IgD-negative memory B cell (primary cell): Measurements from ENCODE around the gene ARF3. TPM values are rescaled to one million over a fixed set of nuclear protein-coding genes. Genes with fewer than 3 reads are reported as not detected.

Experiments used
- H3K27ac Mint-ChIP-seq, 3 donors: one replicate each; pipeline ENCODE4 v1.8.0; 2020 to 2022; ENCODE audit warnings: mild to moderate bottlenecking in 3 of 3, mixed read lengths in 3 of 3, moderate library complexity in 1 of 3
- H3K27me3 Mint-ChIP-seq: one replicate; pipeline ENCODE4 v1.8.0; 2021; ENCODE audit warnings: mixed read lengths
- H3K36me3 Mint-ChIP-seq: one replicate; pipeline ENCODE4 v1.8.0; 2020; ENCODE audit warnings: mild to moderate bottlenecking, mixed read lengths
- H3K4me1 Mint-ChIP-seq, 3 donors: one replicate each; pipeline ENCODE4 v1.8.0; 2020 to 2022; ENCODE audit warnings: mixed read lengths in 3 of 3, mild to moderate bottlenecking in 1 of 3
- H3K4me3 Mint-ChIP-seq, 4 donors: one replicate each; pipeline ENCODE4 v1.8.0; 2020 to 2022; ENCODE audit warnings: mild to moderate bottlenecking in 4 of 4, mixed read lengths in 4 of 4, moderate library complexity in 3 of 4
- H3K9me3 Mint-ChIP-seq, 3 donors: one replicate each; pipeline ENCODE4 v1.8.0; 2020 to 2021; ENCODE audit warnings: mixed read lengths in 3 of 3, mild to moderate bottlenecking in 1 of 3
- polyA plus RNA-seq: library from polyadenylated mRNA; unstranded; fragments of 300-500 nt; fragmentation: Illumina TruSeq; gene quantifications from one replicate; pipeline ENCODE4 v1.2.3, GENCODE V29; 2021

ARF3 gene
- polyA plus RNA-seq, 1 donor from 2014 or later = 20.2 TPM

GRCh38 chr12:48960834-48961233, 3.5 kb upstream of the ARF3 start:
- Mint-ChIP-seq H3K27ac (peak overlapping the region in 1 of 3 donors; percentile 63), H3K36me3 (peaks cover 2% of the 10 kb centered on the region), H3K4me1 (peaks cover 14 to 20% (median 18%) of the 10 kb centered on the region in 3 donors), H3K9me3 (no peaks in the 10 kb centered on the region), H3K27me3 (peaks cover 4% of the 10 kb centered on the region), H3K4me3 (peak overlapping the region in 1 of 4 donors; percentile 60)

- H3K36me3 Mint-ChIP-seq = peaks cover 2% of the 10 kb centered on the region
- peaks cover 30 to 33% (median 30%) of the 10 kb centered on the region in 3 donors for H3K4me1 Mint-ChIP-seq
- H3K4me3 Mint-ChIP-seq = peak overlapping the region; percentile 98 to 100 (median 98)
- H3K27ac Mint-ChIP-seq = peak overlapping the region; percentile 81 to 93 (median 93)
- no peaks in the 10 kb centered on the region for H3K9me3 Mint-ChIP-seq
- peaks cover 4% of the 10 kb centered on the region for H3K27me3 Mint-ChIP-seq
Observed at GRCh38 chr12:48958049-48958388, 732 bp upstream of the ARF3 start.

GRCh38 chr12:48956279-48957140, 777 bp downstream of the ARF3 start:
- Mint-ChIP-seq H3K36me3 (peaks cover 2% of the 10 kb centered on the region), H3K4me1 (peaks cover 30 to 38% (median 30%) of the 10 kb centered on the region in 3 donors), H3K27me3 (peaks cover 2% of the 10 kb centered on the region), H3K9me3 (no peaks in the 10 kb centered on the region), H3K4me3 (peak overlapping the region; percentile 98 to 100 (median 98)), H3K27ac (peak overlapping the region; percentile 18 to 93 (median 81))

GRCh38 chr12:48954841-48955501, 2.3 kb downstream of the ARF3 start:
- H3K9me3 Mint-ChIP-seq = no peaks in the 10 kb centered on the region
- peaks cover 30 to 40% (median 32%) of the 10 kb centered on the region in 3 donors for H3K4me1 Mint-ChIP-seq
- peak overlapping the region in 1 of 3 donors; percentile 23 for H3K27ac Mint-ChIP-seq
- H3K4me3 Mint-ChIP-seq = peak overlapping the region; percentile 42 to 98 (median 64)
- H3K36me3 Mint-ChIP-seq = peaks cover 2% of the 10 kb centered on the region
- H3K27me3 Mint-ChIP-seq = no peaks in the 10 kb centered on the region

GRCh38 chr12:48954061-48954460, 3.2 kb downstream of the ARF3 start:
- H3K36me3 Mint-ChIP-seq = peaks cover 2% of the 10 kb centered on the region

GRCh38 chr12:48952691-48953090, 4.6 kb downstream of the ARF3 start:
- no peaks in the 10 kb centered on the region for H3K27me3 Mint-ChIP-seq
- no peak overlapping the region for H3K27ac Mint-ChIP-seq
- peaks cover 2% of the 10 kb centered on the region for H3K36me3 Mint-ChIP-seq
- H3K4me1 Mint-ChIP-seq = peaks cover 30 to 39% (median 30%) of the 10 kb centered on the region in 3 donors
- H3K4me3 Mint-ChIP-seq = peak overlapping the region in 1 of 4 donors; percentile 33
- no peaks in the 10 kb centered on the region for H3K9me3 Mint-ChIP-seq

More at GRCh38 chr12:48954061-48954460, 3.2 kb downstream of the ARF3 start:
- Mint-ChIP-seq H3K27ac (no peak overlapping the region), H3K4me3 (peak overlapping the region in 1 of 4 donors; percentile 2), H3K27me3 (no peaks in the 10 kb centered on the region), H3K9me3 (no peaks in the 10 kb centered on the region), H3K4me1 (peaks cover 30 to 40% (median 32%) of the 10 kb centered on the region in 3 donors)

- Mint-ChIP-seq H3K4me1 (peaks cover 5 to 18% (median 9%) of the 10 kb centered on the region in 3 donors), H3K4me3 (no peak overlapping the region), H3K9me3 (no peaks in the 10 kb centered on the region), H3K27me3 (no peaks in the 10 kb centered on the region), H3K36me3 (peaks cover 1% of the 10 kb centered on the region), H3K27ac (peak overlapping the region in 1 of 3 donors; percentile 43)
Observed at GRCh38 chr12:48947727-48948126, 9.6 kb downstream of the ARF3 start.

- Mint-ChIP-seq H3K36me3 (peaks cover 1% of the 10 kb centered on the region), H3K4me3 (no peak overlapping the region), H3K9me3 (no peaks in the 10 kb centered on the region), H3K27me3 (no peaks in the 10 kb centered on the region), H3K4me1 (peaks cover 7 to 17% (median 9%) of the 10 kb centered on the region in 3 donors), H3K27ac (no peak overlapping the region)
Observed at GRCh38 chr12:48946943-48947342, 10.3 kb downstream of the ARF3 start.

- Mint-ChIP-seq H3K4me3 (no peak overlapping the region), H3K4me1 (peaks cover 7 to 15% (median 9%) of the 10 kb centered on the region in 3 donors), H3K27me3 (no peaks in the 10 kb centered on the region), H3K36me3 (peaks cover 1% of the 10 kb centered on the region), H3K27ac (no peak overlapping the region), H3K9me3 (no peaks in the 10 kb centered on the region)
Observed at GRCh38 chr12:48946205-48946604, 11.1 kb downstream of the ARF3 start.

- Mint-ChIP-seq H3K27ac (no peak overlapping the region), H3K9me3 (no peaks in the 10 kb centered on the region), H3K4me1 (peaks cover 19 to 31% (median 20%) of the 10 kb centered on the region in 3 donors), H3K4me3 (no peak overlapping the region), H3K36me3 (peaks cover 1% of the 10 kb centered on the region), H3K27me3 (no peaks in the 10 kb centered on the region)
Observed at GRCh38 chr12:48943221-48943620, 14.1 kb downstream of the ARF3 start.

GRCh38 chr12:48940181-48940580, 17.1 kb downstream of the ARF3 start:
- Mint-ChIP-seq H3K4me1 (peaks cover 21 to 30% (median 21%) of the 10 kb centered on the region in 3 donors), H3K27ac (peak overlapping the region; percentile 64 to 80 (median 69)), H3K27me3 (no peaks in the 10 kb centered on the region), H3K9me3 (no peaks in the 10 kb centered on the region), H3K4me3 (peak overlapping the region in 2 of 4 donors; percentile 70 to 80), H3K36me3 (peaks cover 2% of the 10 kb centered on the region)

GRCh38 chr12:48938805-48939204, 18.5 kb downstream of the ARF3 start:
- Mint-ChIP-seq H3K9me3 (no peaks in the 10 kb centered on the region), H3K4me1 (peaks cover 21 to 32% (median 21%) of the 10 kb centered on the region in 3 donors), H3K4me3 (peak overlapping the region in 2 of 4 donors; percentile 54 to 64), H3K27me3 (no peaks in the 10 kb centered on the region), H3K36me3 (peaks cover 2% of the 10 kb centered on the region), H3K27ac (peak overlapping the region; percentile 43 to 92 (median 75))

GRCh38 chr12:48937170-48937569, 20.1 kb downstream of the ARF3 start:
- no peak overlapping the region for H3K4me3 Mint-ChIP-seq
- H3K4me1 Mint-ChIP-seq = peaks cover 19 to 28% (median 21%) of the 10 kb centered on the region in 3 donors
- H3K9me3 Mint-ChIP-seq = no peaks in the 10 kb centered on the region
- H3K27me3 Mint-ChIP-seq = no peaks in the 10 kb centered on the region
- peaks cover 4% of the 10 kb centered on the region for H3K36me3 Mint-ChIP-seq
- H3K27ac Mint-ChIP-seq = peak overlapping the region in 1 of 3 donors; percentile 8

GRCh38 chr12:48936379-48936979, 20.8 kb downstream of the ARF3 start:
- Mint-ChIP-seq H3K27me3 (no peaks in the 10 kb centered on the region), H3K9me3 (no peaks in the 10 kb centered on the region), H3K4me1 (peaks cover 19 to 28% (median 21%) of the 10 kb centered on the region in 3 donors), H3K4me3 (no peak overlapping the region), H3K27ac (peak overlapping the region in 2 of 3 donors; percentile 45 to 48), H3K36me3 (peaks cover 4% of the 10 kb centered on the region)

- Mint-ChIP-seq H3K4me3 (peak overlapping the region in 1 of 4 donors; percentile 69), H3K27me3 (no peaks in the 10 kb centered on the region), H3K9me3 (no peaks in the 10 kb centered on the region), H3K4me1 (peaks cover 14 to 20% (median 17%) of the 10 kb centered on the region in 3 donors), H3K36me3 (peaks cover 9% of the 10 kb centered on the region), H3K27ac (peak overlapping the region in 2 of 3 donors; percentile 68 to 93)
Observed at GRCh38 chr12:48934312-48934706, 23.0 kb downstream of the ARF3 start.
